HepG2 (cell line): ENCODE results near the gene USP2. TPM values are rescaled to one million over a fixed set of nuclear protein-coding genes. Genes with fewer than 3 reads are reported as not detected.

Experiments used
- ATAC-seq: fragments of 200-7000 bp; cut with Tn5 transposase; 3 replicates; pipeline ENCODE4 v1.9.1; 2020; ENCODE audit warnings: mild to moderate bottlenecking, moderate library complexity
- BruUV-seq: library from RNA; stranded (reverse); fragments of 400-500 nt; replicated peaks from 2 replicates; lab custom pipeline; 2021; lab: Mats Ljungman, UMichigan
- CTCF ChIA-PET: fragments of 300-600 bp; formaldehyde crosslinking; extraction: SDS; loops from one replicate; lab custom pipeline; 2021; ENCODE audit warnings: low total read pairs, inconsistent platforms, low intra/inter-chr PET ratio; lab: Yijun Ruan, JAX
- POLR2A ChIA-PET: fragments of 350-600 bp; sonication (Branson Sonifier 250); formaldehyde crosslinking; loops from one replicate; lab custom pipeline; 2020; ENCODE audit warnings: antibody characterized with exemption, inconsistent platforms; lab: Yijun Ruan, JAX
- DNase-seq: peaks from one replicate; pipeline ENCODE4 v3.0.0-alpha.2; 2015; ENCODE audit warnings: low spot score
- FAIRE-seq: peaks from 3 replicates; lab custom pipeline; 2011; peaks lifted over from hg19 to GRCh38; lab: Jason Lieb, UNC
- H2AFZ ChIP-seq: one replicate; pipeline ENCODE4 v1.6.1; 2011; ENCODE audit warnings: low read length, inconsistent platforms
- H3K27ac ChIP-seq: fragments of 300-600 bp; 3 replicates; pipeline ENCODE4 v1.8.0; 2011; ENCODE audit warnings: mixed run types, mild to moderate bottlenecking, mixed read lengths, low read length, inconsistent platforms; ENCODE audit not compliant: insufficient read depth; ENCODE audit errors: extremely low read length
- H3K27me3 ChIP-seq, 2 experiments: fragments of 200-600 bp in 1 of 2; 2 replicates in 1 of 2; 3 replicates in 1 of 2; pipeline versions ENCODE4 v1.6.0 to v1.8.0; 2011; ENCODE audit warnings: low read length in 2 of 2, mild to moderate bottlenecking in 2 of 2, moderate library complexity in 2 of 2, inconsistent platforms in 1 of 2; ENCODE audit not compliant: insufficient read depth in 2 of 2, control insufficient read depth in 1 of 2
- H3K36me3 ChIP-seq, 2 experiments: fragments of 200-600 bp in 1 of 2; replicated peaks in 1 of 2; 2 replicates in 1 of 2; 3 replicates in 1 of 2; pipeline versions ENCODE4 v1.5.1 to v1.8.0; 2011; ENCODE audit warnings: low read length in 2 of 2, inconsistent platforms in 1 of 2; ENCODE audit not compliant: insufficient read depth in 2 of 2, control insufficient read depth in 1 of 2
- H3K4me1 ChIP-seq: 2 replicates; pipeline ENCODE4 v1.5.1; 2012; ENCODE audit warnings: low read length, inconsistent platforms; ENCODE audit not compliant: insufficient read depth
- H3K4me2 ChIP-seq: 2 replicates; pipeline ENCODE4 v1.6.0; 2011; ENCODE audit warnings: low read depth, low read length, inconsistent platforms
- H3K4me3 ChIP-seq, 3 experiments: fragments of 200-600 bp in 1 of 3; sonication (generic), shearing (Covaris generic) in 1 of 3; replicated peaks in 1 of 3; 2 replicates each; pipeline ENCODE4 v1.5.1; 2011 to 2016; ENCODE audit warnings: low read length in 3 of 3, inconsistent platforms in 2 of 3, low read depth in 2 of 3, mild to moderate bottlenecking in 2 of 3, control low read depth in 1 of 3, mixed read lengths in 1 of 3; ENCODE audit not compliant: insufficient read depth in 1 of 3
- H3K79me2 ChIP-seq: one replicate; pipeline ENCODE4 v1.6.1; 2011; ENCODE audit warnings: low read length, inconsistent platforms; ENCODE audit not compliant: insufficient read depth
- H3K9ac ChIP-seq: 2 replicates; pipeline ENCODE4 v1.6.0; 2011; ENCODE audit warnings: mild to moderate bottlenecking, low read depth, low read length, inconsistent platforms; ENCODE audit not compliant: insufficient read depth
- H3K9me3 ChIP-seq: 2 replicates; pipeline ENCODE4 v1.5.1; 2012; ENCODE audit warnings: mild to moderate bottlenecking, low read length
- H4K20me1 ChIP-seq: 2 replicates; pipeline ENCODE4 v1.6.0; 2011; ENCODE audit warnings: inconsistent platforms, mild to moderate bottlenecking, low read length, moderate library complexity; ENCODE audit not compliant: insufficient read depth
- HOXD1 ChIP-seq: sonication (generic); formaldehyde crosslinking; IDR thresholded peaks from 2 replicates; pipeline ENCODE4 v1.5.0; 2020; ENCODE audit warnings: missing genetic modification reagents
- LCORL ChIP-seq, 2 experiments: fragments of 450-650 bp in 1 of 2; sonication (generic) in 1 of 2; formaldehyde crosslinking in 1 of 2; IDR thresholded peaks; 2 replicates each; pipeline versions ENCODE4 v1.5.0 to v1.6.1; 2017 to 2020; ENCODE audit warnings: antibody characterized with exemption in 1 of 2, missing genetic modification reagents in 1 of 2
- TBP ChIP-seq: sonication (generic); formaldehyde crosslinking; IDR thresholded peaks from 2 replicates; pipeline ENCODE4 v1.5.0; 2020; ENCODE audit warnings: missing genetic modification reagents
- ZNF331 ChIP-seq: sonication (generic); formaldehyde crosslinking; IDR thresholded peaks from 2 replicates; pipeline ENCODE4 v1.4.0; 2020; ENCODE audit warnings: missing genetic modification reagents
- ZNF383 ChIP-seq: sonication (generic); formaldehyde crosslinking; IDR thresholded peaks from 2 replicates; pipeline ENCODE4 v1.4.0; 2020; ENCODE audit warnings: missing genetic modification reagents, mild to moderate bottlenecking, borderline replicate concordance
- ZNF496 ChIP-seq: sonication (generic); formaldehyde crosslinking; IDR thresholded peaks from 2 replicates; pipeline ENCODE4 v1.8.1; 2023; ENCODE audit warnings: mild to moderate bottlenecking, moderate library complexity, missing genetic modification reagents; ENCODE audit not compliant: insufficient replicate concordance
- ZNF572 ChIP-seq: sonication (generic); formaldehyde crosslinking; IDR thresholded peaks from 2 replicates; pipeline ENCODE4 v1.5.1; 2020; ENCODE audit warnings: mild to moderate bottlenecking, missing genetic modification reagents
- ZSCAN12 ChIP-seq: sonication (generic); formaldehyde crosslinking; IDR thresholded peaks from 2 replicates; pipeline ENCODE4 v1.9.0; 2021; ENCODE audit warnings: mild to moderate bottlenecking, missing genetic modification reagents
- WGBS: methylation state at CpG from one replicate; pipeline ENCODE4 v1.1.6; 2017; ENCODE audit warnings: low lambda C conversion rate; 5-methylcytosine and 5-hydroxymethylcytosine counted together
- in situ Hi-C: cut with HindIII; loops from 2 replicates; pipeline ENCODE4 v1.10.0; 2017; ENCODE audit warnings: low pct_unique_long_range_greater_than_20kb; ENCODE audit not compliant: extremely low pct_ligation_motif_present
- intact Hi-C: fragments of 100-400 bp; cut with micrococcal nuclease; formaldehyde crosslinking; loops from one replicate; pipeline ENCODE4 v1.10.0; 2022; ENCODE audit not compliant: unreplicated experiment
- polyA plus RNA-seq, 8 experiments: library from polyadenylated mRNA; depleted of rRNA in 3 of 8; stranded (reverse) in 7 of 8; unstranded in 1 of 8; fragments of >200 nt; fragmentation: Illumina TruSeq in 4 of 8; extraction: Trizol in 4 of 8; gene quantifications; 2 replicates each; pipeline versions ENCODE4 v1.2.1 to v1.2.3, GENCODE V29; 2011 to 2016; ENCODE audit warnings: low read depth in 4 of 8, missing spikeins in 1 of 8, mixed read lengths in 1 of 8; ENCODE audit not compliant: insufficient read depth in 1 of 8
- total RNA-seq, 5 experiments: library from RNA; depleted of rRNA; stranded (reverse); fragments of >200 nt; fragmentation: Illumina TruSeq; extraction: Trizol; gene quantifications; 2 replicates each; pipeline ENCODE4 v1.2.3, GENCODE V29; 2016; ENCODE audit warnings: low read depth in 1 of 5
- TF ChIP-seq, protein P1 (sequence below): sonication (generic); formaldehyde crosslinking; IDR thresholded peaks from 2 replicates; pipeline ENCODE4 v1.8.1; 2023; ENCODE audit warnings: missing genetic modification reagents, mild to moderate bottlenecking, borderline replicate concordance
- TF ChIP-seq, protein P2 (sequence below): sonication (generic); formaldehyde crosslinking; IDR thresholded peaks from 2 replicates; pipeline ENCODE4 v1.5.0; 2020; ENCODE audit warnings: mild to moderate bottlenecking, missing genetic modification reagents
- TF ChIP-seq, protein P3 (sequence below): sonication (generic); formaldehyde crosslinking; IDR thresholded peaks from 2 replicates; pipeline ENCODE4 v1.4.0; 2020; ENCODE audit warnings: mild to moderate bottlenecking, low read depth, missing genetic modification reagents
- TF ChIP-seq, protein P4 (sequence below): IDR thresholded peaks from 2 replicates; pipeline ENCODE4 v1.6.1; 2016; ENCODE audit warnings: low read depth, borderline replicate concordance

Gene USP2
- total and polyA plus RNA-seq, 2 of the 13 experiments (the other 11 are each of a cell fraction or from before 2014, with no cell fraction given): 2.5 to 6.0 TPM

DNA sequence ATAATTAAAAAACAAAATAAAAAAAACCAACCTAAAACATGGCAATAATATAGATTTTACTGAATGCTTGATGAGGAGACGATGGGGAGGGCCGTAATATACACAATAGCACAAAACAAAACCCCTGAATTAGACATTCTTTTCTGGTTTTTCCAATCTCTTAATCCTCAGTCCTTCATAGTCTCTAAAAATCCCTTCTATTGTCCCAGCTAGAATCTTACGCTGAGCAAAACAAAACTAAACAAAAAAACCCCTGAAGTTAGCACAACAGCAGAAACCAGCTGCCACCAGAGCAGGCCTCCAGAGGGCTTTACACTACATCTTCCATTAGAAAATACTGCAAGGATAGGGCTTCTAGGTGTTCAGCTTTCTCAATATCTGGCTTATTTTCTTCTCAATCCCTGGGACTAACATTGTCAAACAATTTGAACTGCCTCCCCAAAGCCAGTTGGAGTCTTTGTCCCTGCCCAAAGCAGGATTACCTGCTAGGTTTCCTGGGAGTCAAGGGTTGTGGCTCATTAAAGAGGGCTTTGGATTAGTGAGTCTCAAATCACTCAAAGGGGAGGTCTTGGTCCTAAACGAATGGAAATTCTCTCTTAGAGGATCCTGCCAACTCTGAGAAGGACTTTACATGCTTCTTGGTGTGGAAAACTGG lies 49.3 kb downstream of the USP2 start:
- no peak overlapping the region for H3K9ac ChIP-seq
- H3K4me2 ChIP-seq: 0 out of 2 replicates have a peak overlapping the region, but pooled peaks have one; percentile 5
- no peak overlapping the region for H3K4me3 ChIP-seq
- H3K27me3 ChIP-seq: no peaks in the 10 kb centered on the region; a peak in 1 of 5 replicates
- intact Hi-C loops: loop anchor here (5.0 kb wide), 1 partner anchor 140 kb away; no protein-coding TSS in a partner anchor
- peak overlapping the region; percentile 90 for H2AFZ ChIP-seq
- in situ Hi-C loops: loop anchor here (10.0 kb wide), 1 partner anchor 143 kb away; no protein-coding TSS in a partner anchor
- ChIA-PET POLR2A (interaction anchor here (1.1 kb wide), 1 partner anchor 14 kb away, joined by 3 read pairs; no protein-coding TSS in a partner anchor), CTCF (no interaction called here)
- no peaks in the 10 kb centered on the region for H4K20me1 ChIP-seq
- 59% methylated on average over 4 of the region's 4 CpGs for WGBS
- BruUV-seq: no TSS peak
- no peak overlapping the region for H3K27ac ChIP-seq
- H3K36me3 ChIP-seq: peaks cover 8 to 14% of the 10 kb centered on the region in 2 experiments; a peak in 4 of 5 replicates
- FAIRE-seq: no peak
- peaks cover 38% of the 10 kb centered on the region for H3K4me1 ChIP-seq
- no peaks in the 10 kb centered on the region for H3K9me3 ChIP-seq
- no peak for DNase-seq
- ATAC-seq: no peak
- H3K79me2 ChIP-seq: peaks cover 24% of the 10 kb centered on the region
- TF ChIP-seq ZNF572 (CRISPR knock-in tag) (no peak), ZNF331 (no peak), HOXD1 (no peak), LCORL (IDR thresholded peaks at IDR 0.05) (no peak), LCORL (CRISPR knock-in tag; IDR thresholded peaks at IDR 0.05) (no peak), ZSCAN12 (CRISPR knock-in tag) (no peak), TBP (CRISPR knock-in tag) (no peak), ZNF496 (CRISPR knock-in tag) (no peak), ZNF383 (no peak)
- TF ChIP-seq, protein P1, sequence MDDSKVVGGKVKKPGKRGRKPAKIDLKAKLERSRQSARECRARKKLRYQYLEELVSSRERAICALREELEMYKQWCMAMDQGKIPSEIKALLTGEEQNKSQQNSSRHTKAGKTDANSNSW: no peak
- TF ChIP-seq, protein P2, sequence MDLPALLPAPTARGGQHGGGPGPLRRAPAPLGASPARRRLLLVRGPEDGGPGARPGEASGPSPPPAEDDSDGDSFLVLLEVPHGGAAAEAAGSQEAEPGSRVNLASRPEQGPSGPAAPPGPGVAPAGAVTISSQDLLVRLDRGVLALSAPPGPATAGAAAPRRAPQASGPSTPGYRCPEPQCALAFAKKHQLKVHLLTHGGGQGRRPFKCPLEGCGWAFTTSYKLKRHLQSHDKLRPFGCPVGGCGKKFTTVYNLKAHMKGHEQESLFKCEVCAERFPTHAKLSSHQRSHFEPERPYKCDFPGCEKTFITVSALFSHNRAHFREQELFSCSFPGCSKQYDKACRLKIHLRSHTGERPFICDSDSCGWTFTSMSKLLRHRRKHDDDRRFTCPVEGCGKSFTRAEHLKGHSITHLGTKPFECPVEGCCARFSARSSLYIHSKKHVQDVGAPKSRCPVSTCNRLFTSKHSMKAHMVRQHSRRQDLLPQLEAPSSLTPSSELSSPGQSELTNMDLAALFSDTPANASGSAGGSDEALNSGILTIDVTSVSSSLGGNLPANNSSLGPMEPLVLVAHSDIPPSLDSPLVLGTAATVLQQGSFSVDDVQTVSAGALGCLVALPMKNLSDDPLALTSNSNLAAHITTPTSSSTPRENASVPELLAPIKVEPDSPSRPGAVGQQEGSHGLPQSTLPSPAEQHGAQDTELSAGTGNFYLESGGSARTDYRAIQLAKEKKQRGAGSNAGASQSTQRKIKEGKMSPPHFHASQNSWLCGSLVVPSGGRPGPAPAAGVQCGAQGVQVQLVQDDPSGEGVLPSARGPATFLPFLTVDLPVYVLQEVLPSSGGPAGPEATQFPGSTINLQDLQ (CRISPR knock-in tag): no peak
- TF ChIP-seq, protein P3, sequence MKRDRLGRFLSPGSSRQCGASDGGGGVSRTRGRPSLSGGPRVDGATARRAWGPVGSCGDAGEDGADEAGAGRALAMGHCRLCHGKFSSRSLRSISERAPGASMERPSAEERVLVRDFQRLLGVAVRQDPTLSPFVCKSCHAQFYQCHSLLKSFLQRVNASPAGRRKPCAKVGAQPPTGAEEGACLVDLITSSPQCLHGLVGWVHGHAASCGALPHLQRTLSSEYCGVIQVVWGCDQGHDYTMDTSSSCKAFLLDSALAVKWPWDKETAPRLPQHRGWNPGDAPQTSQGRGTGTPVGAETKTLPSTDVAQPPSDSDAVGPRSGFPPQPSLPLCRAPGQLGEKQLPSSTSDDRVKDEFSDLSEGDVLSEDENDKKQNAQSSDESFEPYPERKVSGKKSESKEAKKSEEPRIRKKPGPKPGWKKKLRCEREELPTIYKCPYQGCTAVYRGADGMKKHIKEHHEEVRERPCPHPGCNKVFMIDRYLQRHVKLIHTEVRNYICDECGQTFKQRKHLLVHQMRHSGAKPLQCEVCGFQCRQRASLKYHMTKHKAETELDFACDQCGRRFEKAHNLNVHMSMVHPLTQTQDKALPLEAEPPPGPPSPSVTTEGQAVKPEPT: no peak
- TF ChIP-seq, protein P4, sequence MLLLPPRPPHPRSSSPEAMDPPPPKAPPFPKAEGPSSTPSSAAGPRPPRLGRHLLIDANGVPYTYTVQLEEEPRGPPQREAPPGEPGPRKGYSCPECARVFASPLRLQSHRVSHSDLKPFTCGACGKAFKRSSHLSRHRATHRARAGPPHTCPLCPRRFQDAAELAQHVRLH (CRISPR knock-in tag): no peak
